HUES64 (cell line): ENCODE results near the gene PRPSAP2.

Experiments used
- H3K27ac ChIP-seq: 2 replicates; pipeline ENCODE4 v1.7.0; 2013; ENCODE audit warnings: low read depth, low read length, inconsistent platforms
- H3K27me3 ChIP-seq: 2 replicates; pipeline ENCODE4 v1.6.1; 2013; ENCODE audit warnings: mild to moderate bottlenecking, low read length; ENCODE audit not compliant: insufficient read depth
- H3K36me3 ChIP-seq: 2 replicates; pipeline ENCODE4 v1.6.1; 2013; ENCODE audit warnings: mild to moderate bottlenecking, low read length; ENCODE audit not compliant: insufficient read depth
- H3K4me1 ChIP-seq: 2 replicates; pipeline ENCODE4 v1.6.1; 2013; ENCODE audit warnings: mild to moderate bottlenecking, low read length, moderate library complexity; ENCODE audit not compliant: insufficient read depth
- H3K4me3 ChIP-seq: 2 replicates; pipeline ENCODE4 v1.5.1; 2013; ENCODE audit warnings: mild to moderate bottlenecking, low read length, moderate library complexity
- H3K9ac ChIP-seq: 2 replicates; pipeline ENCODE4 v1.6.1; 2013; ENCODE audit warnings: mild to moderate bottlenecking, low read depth, low read length
- H3K9me3 ChIP-seq: 2 replicates; pipeline ENCODE4 v1.6.1; 2013; ENCODE audit warnings: low read depth, low read length; ENCODE audit not compliant: insufficient read depth
- WGBS: fragments of 150-250, 120-280 bp; methylation state at CpG from one replicate; pipeline ENCODE4 v1.1.7; 2013; ENCODE audit warnings: missing lambda C conversion rate; 5-methylcytosine and 5-hydroxymethylcytosine counted together

PRPSAP2 gene

DNA sequence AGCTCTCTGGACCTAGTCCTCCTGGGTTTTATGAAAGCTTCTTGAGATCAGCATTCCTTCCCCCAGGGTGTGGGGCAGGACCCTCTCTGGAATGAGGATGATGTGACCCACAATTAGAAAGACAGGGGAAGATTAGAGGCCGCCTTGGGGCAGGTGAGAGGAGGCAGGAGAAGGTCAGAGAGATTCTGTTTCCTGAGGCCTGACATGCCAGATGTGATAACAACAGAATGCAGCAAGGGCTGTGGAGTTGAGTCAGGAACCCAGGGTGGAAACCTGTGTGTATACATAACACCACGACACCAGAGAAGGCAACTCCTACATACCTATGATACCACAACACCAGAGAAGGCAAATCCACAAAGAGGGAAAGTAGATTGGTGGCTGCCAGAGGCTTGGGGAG is 88.6 kb downstream of the PRPSAP2 start:
- H3K9ac ChIP-seq, result no peak overlapping the region

DNA sequence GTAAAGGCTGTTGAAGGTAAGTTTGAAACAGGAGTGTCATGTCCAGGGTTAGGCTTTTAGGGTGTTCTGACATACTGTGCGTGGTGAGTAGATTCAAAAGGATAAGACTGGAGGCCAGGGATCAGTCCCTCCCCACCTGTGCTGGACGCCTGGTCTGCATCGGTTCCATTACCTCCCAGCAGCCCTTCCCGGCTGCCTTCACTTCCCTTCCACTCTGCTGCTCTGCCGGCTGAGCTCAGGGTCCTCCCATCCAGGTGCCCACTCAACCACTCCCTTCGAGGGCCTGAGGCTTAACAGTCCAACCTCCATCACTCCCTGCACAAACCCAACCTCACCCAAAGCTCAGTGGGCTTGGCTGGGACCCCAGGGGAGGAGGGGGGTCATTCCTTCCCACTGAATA is 89.9 kb downstream of the PRPSAP2 start:
- Histone ChIP-seq H3K36me3 (no peaks in the 10 kb centered on the region), H3K9ac (no peak overlapping the region), H3K27me3 (no peaks in the 10 kb centered on the region), H3K4me3 (no peak overlapping the region), H3K9me3 (no peaks in the 10 kb centered on the region), H3K4me1 (no peaks in the 10 kb centered on the region), H3K27ac (no peak overlapping the region)
- 88% methylated on average over 6 of the region's 6 CpGs for WGBS

More for the DNA sequence above, 88.6 kb downstream of the PRPSAP2 start:
- Histone ChIP-seq H3K27me3 (no peaks in the 10 kb centered on the region), H3K9me3 (no peaks in the 10 kb centered on the region), H3K4me1 (no peaks in the 10 kb centered on the region), H3K36me3 (no peaks in the 10 kb centered on the region), H3K27ac (no peak overlapping the region), H3K4me3 (no peak overlapping the region)
- 79% methylated on average over 1 of the region's 2 CpGs for WGBS

DNA sequence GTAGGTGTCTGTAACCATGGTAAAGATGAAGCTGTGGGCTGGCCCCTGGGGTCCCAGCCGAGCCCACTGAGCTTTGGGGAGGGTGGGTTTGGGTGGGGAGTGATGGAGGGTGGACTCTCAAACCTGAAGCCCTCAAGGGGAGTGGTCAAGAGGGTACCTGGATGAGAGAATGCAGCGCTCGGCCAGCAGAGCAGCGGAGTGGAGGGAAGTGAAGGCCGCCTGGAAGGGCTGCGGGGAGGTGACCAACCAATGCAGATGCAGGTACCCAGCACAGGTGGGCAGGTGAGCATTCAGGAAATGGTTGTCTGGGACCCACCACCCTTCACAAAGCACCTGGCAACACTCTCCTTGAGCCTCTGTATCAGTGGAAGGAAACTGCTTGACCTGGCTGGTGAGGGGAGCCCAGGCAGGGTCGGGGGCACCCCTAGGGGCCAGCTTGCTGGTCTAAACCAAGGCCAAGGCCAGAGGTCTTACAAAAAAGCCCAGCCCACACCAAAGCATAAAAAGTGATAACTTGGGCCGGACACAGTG is 90.6 kb downstream of the PRPSAP2 start:
- WGBS, result 90% methylated on average over 8 of the region's 8 CpGs
- Histone ChIP-seq H3K27me3 (no peaks in the 10 kb centered on the region), H3K4me1 (no peaks in the 10 kb centered on the region)

DNA sequence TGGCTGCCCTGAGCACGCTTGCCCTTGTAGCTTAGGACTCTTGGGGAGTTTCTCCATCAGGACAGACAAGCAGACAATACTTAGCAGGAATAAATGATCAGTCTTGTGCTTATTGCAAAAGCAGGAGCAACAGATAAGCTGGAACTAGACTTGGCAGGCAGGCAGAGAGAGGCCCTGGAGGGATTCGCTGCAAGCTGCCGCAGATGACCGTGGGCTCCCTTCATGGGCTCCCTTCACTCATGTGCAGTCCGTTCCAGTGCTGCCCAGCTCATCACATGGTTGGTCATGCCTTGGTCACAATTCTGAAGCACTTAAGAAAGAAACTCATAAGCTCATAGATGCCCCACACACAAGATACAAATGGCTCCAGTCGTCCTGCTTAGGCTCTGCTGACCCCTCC is 91.6 kb downstream of the PRPSAP2 start:
- 91% methylated on average over 6 of the region's 6 CpGs for WGBS
- H3K9me3 ChIP-seq, result no peaks in the 10 kb centered on the region
- no peaks in the 10 kb centered on the region for H3K36me3 ChIP-seq
- no peak overlapping the region for H3K27ac ChIP-seq
- H3K4me1 ChIP-seq, result no peaks in the 10 kb centered on the region
- H3K4me3 ChIP-seq, result no peak overlapping the region
- H3K9ac ChIP-seq, result no peak overlapping the region
- H3K27me3 ChIP-seq, result no peaks in the 10 kb centered on the region

More for the DNA sequence above, 90.6 kb downstream of the PRPSAP2 start:
- Histone ChIP-seq H3K36me3 (no peaks in the 10 kb centered on the region), H3K4me3 (no peak overlapping the region), H3K9me3 (no peaks in the 10 kb centered on the region), H3K9ac (no peak overlapping the region), H3K27ac (no peak overlapping the region)

DNA sequence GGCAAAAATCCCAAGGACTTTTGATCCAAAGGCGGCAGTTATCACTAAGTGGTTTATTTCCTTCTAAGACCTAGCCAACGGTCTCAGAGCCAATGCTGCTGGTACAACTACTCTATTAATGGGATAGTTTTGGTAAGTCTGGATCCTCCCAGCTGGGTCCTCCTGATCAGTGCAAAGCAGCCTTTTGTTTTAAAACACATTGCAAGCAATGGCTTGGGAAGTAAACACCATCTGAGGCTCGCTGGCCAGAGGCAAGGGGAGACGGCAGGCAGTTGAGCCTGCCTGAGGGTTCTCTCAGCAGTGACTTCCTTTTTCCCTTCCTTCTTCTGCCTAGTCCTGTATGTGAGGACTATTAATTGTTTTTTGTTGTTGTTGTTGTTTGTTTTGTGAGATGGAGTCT is 92.4 kb downstream of the PRPSAP2 start:
- Histone ChIP-seq H3K9ac (no peak overlapping the region), H3K27ac (no peak overlapping the region), H3K4me1 (no peaks in the 10 kb centered on the region), H3K9me3 (no peaks in the 10 kb centered on the region), H3K27me3 (no peaks in the 10 kb centered on the region), H3K4me3 (no peak overlapping the region), H3K36me3 (no peaks in the 10 kb centered on the region)
- WGBS, result 88% methylated on average over 4 of the region's 4 CpGs

DNA sequence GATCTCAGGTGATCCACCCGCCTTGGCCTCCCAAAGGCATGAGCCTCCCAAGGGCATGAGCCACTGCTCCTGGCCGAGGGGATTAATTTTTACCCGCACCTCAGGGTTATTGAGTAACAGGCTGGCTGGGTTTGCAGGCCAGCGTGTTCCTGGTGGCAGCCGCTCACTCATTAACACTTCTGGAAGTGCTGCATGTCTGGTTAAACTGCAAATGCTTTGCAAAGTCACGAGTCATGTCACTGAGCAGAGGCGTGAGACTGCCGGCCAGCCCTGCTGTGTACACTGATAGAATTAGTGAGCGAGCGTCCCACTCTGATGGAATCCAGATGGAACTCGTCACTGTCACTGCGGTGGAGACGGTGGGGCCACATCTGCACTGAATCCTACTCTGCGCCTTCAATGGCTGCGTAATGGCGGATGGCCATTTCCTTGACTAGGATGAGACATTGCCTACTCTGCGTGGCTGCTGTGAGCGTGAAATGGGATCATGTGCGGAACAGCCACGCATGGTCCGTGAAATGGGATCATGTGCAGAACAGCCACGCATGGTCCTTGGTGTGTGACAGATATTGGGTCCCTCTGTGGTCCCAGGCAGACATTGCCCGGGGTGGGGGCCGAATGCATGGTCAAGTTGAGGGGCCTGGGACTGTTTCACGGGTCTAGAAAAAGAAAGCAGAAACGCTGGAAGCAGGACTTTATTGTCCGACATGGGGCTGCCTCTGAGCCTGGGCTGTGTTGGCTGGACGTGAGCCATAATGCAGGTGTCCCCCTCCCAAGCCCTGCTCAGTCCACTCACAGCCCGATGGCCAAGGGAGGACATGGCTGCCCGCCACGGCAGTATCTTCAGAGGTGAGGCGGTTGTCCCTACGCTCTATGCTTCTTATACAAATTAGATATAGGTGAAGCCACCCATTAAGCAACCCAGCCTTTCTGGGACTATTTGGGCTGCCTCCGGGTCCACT is 93.3 kb downstream of the PRPSAP2 start:
- no peak overlapping the region for H3K27ac ChIP-seq
- H3K27me3 ChIP-seq, result no peaks in the 10 kb centered on the region
- H3K9ac ChIP-seq, result no peak overlapping the region
- H3K36me3 ChIP-seq, result no peaks in the 10 kb centered on the region
- no peak overlapping the region for H3K4me3 ChIP-seq
- no peaks in the 10 kb centered on the region for H3K4me1 ChIP-seq
- H3K9me3 ChIP-seq, result no peaks in the 10 kb centered on the region
- 91% methylated on average over 34 of the region's 34 CpGs for WGBS

DNA sequence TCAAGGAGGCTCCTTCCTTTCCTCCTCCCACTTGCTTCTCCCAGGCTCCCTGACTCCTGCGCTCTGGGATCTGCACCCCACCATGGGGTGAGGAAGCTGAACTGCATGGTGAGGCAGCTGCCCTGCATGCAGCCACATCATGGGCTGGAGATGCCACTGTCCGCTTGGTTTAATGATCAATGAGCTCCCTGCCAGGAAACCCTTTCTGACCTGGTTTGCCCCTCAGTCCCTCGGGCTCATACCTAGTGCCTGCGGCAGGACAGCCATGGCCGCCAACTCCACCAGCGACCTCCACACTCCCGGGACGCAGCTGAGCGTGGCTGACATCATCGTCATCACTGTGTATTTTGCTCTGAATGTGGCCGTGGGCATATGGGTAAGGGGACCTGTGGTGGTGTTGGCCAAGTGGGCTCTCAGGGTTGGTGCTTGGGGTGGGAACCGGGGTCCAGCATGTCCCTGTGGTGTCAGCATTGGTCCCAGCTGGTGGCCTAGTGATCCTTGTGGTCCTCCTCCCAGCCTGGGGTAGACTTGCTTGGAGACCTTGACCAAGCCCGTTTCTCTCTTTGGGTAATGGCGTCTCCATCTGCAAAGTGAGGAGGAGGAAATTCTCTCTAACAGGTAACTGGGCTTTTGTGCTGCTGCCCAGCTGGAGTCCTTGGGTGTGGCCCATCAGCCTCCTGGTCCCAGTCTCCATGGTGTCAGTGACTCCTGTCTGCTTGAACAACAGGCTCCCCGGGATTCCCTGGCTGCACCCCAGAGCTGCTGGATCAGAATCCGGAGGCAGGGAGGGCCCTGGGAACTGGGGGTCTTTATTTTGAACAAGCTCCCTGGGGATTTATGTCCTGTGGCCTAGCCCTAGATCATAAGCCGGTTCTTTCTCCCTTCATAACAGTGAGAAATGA is 94.3 kb downstream of the PRPSAP2 start, which contains the start of gene SLC5A10:
Gene SLC5A10, plus strand, starts transcription at position 225 of the 902 bp plus-strand sequence. Its CDS starts 41 bp downstream, at position 266.
- Histone ChIP-seq H3K4me1 (no peaks in the 10 kb centered on the region), H3K9ac (no peak within 1 kb of the TSS)
- WGBS, result 89% methylated on average over 17 of the region's 17 CpGs

DNA sequence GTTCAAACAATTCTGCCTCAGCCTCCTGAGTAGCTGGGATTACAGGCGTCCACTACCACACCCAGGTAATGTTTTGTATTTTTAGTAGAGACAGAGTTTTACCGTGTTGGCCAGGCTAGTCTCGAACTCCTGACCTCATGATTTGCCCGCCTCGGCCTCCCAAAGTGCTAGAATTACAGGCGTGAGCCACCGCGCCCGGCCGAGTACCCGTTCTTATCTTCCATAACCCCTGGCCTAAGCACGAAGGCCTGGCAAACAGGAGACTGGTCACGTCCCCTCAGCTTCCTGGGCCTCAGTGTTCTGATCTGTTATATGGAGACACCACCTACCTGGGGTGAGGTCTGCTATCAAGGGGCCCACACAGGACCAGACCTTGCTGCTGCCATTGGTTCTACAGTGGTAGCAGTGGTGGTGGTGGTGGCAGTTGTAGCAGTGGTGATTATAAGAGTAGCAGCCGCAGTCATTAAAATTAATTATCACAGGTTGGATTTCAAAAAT is 95.3 kb downstream of the PRPSAP2 start:
- no peaks in the 10 kb centered on the region for H3K4me1 ChIP-seq
- no peaks in the 10 kb centered on the region for H3K27me3 ChIP-seq
- H3K27ac ChIP-seq, result no peak overlapping the region
- 95% methylated on average over 14 of the region's 14 CpGs for WGBS
- no peaks in the 10 kb centered on the region for H3K9me3 ChIP-seq
- no peak overlapping the region for H3K4me3 ChIP-seq
- H3K36me3 ChIP-seq, result no peaks in the 10 kb centered on the region
- H3K9ac ChIP-seq, result no peak overlapping the region

More for the DNA sequence above, 94.3 kb downstream of the PRPSAP2 start, which contains the start of gene SLC5A10:
- H3K36me3 ChIP-seq, result no peaks in the 10 kb centered on the region
- H3K9me3 ChIP-seq, result no peaks in the 10 kb centered on the region
- H3K27me3 ChIP-seq, result no peaks in the 10 kb centered on the region
- H3K27ac ChIP-seq, result no peak within 1 kb of the TSS
- H3K4me3 ChIP-seq, result no peak within 1 kb of the TSS

DNA sequence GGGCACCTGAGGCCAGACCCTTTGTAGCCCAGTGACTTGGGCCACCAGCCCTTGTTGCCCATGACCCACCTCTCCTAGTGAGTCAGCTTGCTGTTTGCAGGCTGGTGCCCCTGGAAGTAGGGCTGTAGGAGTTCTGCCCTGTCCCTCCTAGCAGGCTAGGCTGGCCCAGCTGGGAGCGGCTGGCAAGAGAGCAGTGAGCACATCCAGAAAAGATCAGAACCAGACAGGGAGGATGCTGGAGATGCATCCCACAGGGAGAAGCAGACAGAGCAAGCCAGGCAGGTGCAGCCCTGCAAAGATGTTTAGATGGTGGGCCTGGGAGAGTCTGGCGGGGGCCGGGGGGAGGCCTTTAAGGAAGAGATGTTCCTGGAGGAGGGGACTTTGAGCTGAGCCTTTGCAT is 96.4 kb downstream of the PRPSAP2 start:
- H3K4me3 ChIP-seq, result no peak overlapping the region
- 94% methylated on average over 3 of the region's 3 CpGs for WGBS
- no peaks in the 10 kb centered on the region for H3K27me3 ChIP-seq
- no peaks in the 10 kb centered on the region for H3K4me1 ChIP-seq
- no peaks in the 10 kb centered on the region for H3K9me3 ChIP-seq
- H3K9ac ChIP-seq, result no peak overlapping the region
- H3K27ac ChIP-seq, result no peak overlapping the region
- no peaks in the 10 kb centered on the region for H3K36me3 ChIP-seq

DNA sequence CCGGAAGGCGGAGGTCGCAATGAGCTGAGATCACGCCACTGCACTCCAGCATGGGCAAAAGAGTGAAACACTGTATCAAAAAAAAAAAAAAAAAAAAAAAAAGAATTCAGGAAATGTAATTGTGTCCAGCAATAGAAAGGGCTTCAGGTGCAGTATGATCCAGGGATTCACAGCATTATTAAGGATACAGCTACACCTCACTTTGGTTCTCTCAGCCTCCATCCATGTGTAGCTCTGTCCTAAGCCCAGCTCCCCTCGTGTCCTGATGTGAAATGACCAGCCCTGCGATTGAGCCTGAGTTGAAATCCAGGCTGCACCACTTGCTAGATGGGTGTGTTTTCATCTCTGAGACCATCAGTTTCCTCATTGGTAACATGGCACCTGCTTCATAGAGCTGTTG is 97.1 kb downstream of the PRPSAP2 start:
- H3K9ac ChIP-seq, result no peak overlapping the region
- no peaks in the 10 kb centered on the region for H3K27me3 ChIP-seq
- 99% methylated on average over 6 of the region's 6 CpGs for WGBS
- no peaks in the 10 kb centered on the region for H3K36me3 ChIP-seq
- H3K9me3 ChIP-seq, result no peaks in the 10 kb centered on the region
- no peaks in the 10 kb centered on the region for H3K4me1 ChIP-seq
- H3K27ac ChIP-seq, result no peak overlapping the region
- no peak overlapping the region for H3K4me3 ChIP-seq
